ENCODE measurements around the gene HSPA14. TPM values are rescaled to one million over a fixed set of nuclear protein-coding genes. Genes with fewer than 3 reads are reported as not detected.
"Not testable (repeated sequence)": the region's sequence is repeated elsewhere in the genome, so short reads cannot be mapped to it uniquely, and the experiment has no call there.

Gene HSPA14
- total and polyA plus RNA-seq, 10 of the 15 experiments (the other 5 are each of a cell fraction or from before 2014, with no cell fraction given) = 26.6 to 56.1 (median 34.3) TPM

- FAIRE-seq = no peak
- intact Hi-C loops (cut with micrococcal nuclease; ENCODE audit: unreplicated experiment) = no loop called here
- Histone ChIP-seq H3K9ac (ENCODE audit: control insufficient read depth, insufficient read depth, low read length) (no peak overlapping the region), H3K4me2 (ENCODE audit: control insufficient read depth, insufficient read depth) (no peak overlapping the region), H3K79me2 (ENCODE audit: control insufficient read depth, insufficient read depth, low read length) (no peaks in the 10 kb centered on the region), H3K27me3 (replicated peaks in 1 of 2; ENCODE audit: control insufficient read depth in 2 of 2, insufficient read depth in 2 of 2, low read length in 1 of 2) (no peaks in the 10 kb centered on the region), H4K20me1 (ENCODE audit: control insufficient read depth, insufficient read depth) (no peaks in the 10 kb centered on the region), H3K4me1 (ENCODE audit: control insufficient read depth, insufficient read depth, low read length) (no peaks in the 10 kb centered on the region), H3K9me3 (replicated peaks; ENCODE audit: control insufficient read depth, insufficient read depth, low read length) (no peaks in the 10 kb centered on the region), H3K27ac (ENCODE audit: control insufficient read depth, insufficient read depth) (no peak overlapping the region), H2AFZ (ENCODE audit: control insufficient read depth, low read depth, low read length) (no peak overlapping the region), H3K4me3 (no peak overlapping the region), H3K36me3 (ENCODE audit: control insufficient read depth in 2 of 2, insufficient read depth in 2 of 2, low read length in 1 of 2) (no peaks in the 10 kb centered on the region)
- ChIA-PET CTCF (interaction anchor here (0.8 to 1.7 kb wide), 4 partner anchors 208 to 317 kb away, joined by 3 to 4 read pairs (median 3); no protein-coding TSS in a partner anchor), RAD21 (ENCODE audit: unreplicated experiment) (interaction anchor here (0.7 kb wide), 1 partner anchor 151 kb away, joined by 3 read pairs; no protein-coding TSS in a partner anchor), SMC1A (ENCODE audit: uncharacterized antibody, unreplicated experiment) (no interaction called here), POLR2A (no interaction called here)
- WGBS (ENCODE audit: insufficient coverage, insufficient replicate concordance, low lambda C conversion rate, missing lambda C conversion rate) = 75% methylated on average over 6 of the region's 6 CpGs
- BruUV-seq (replicated peaks) = no TSS peak
- in situ Hi-C loops (cut with MboI) = no loop called here
- TF ChIP-seq CBX5 (IDR thresholded peaks at IDR 0.05; ENCODE audit: low read depth) = no peak
- no peak for TF ChIP-seq SREBF2 (IDR thresholded peaks at IDR 0.05; ENCODE audit: low read length)
- no peak for TF ChIP-seq CEBPB (IDR thresholded peaks at IDR 0.05; ENCODE audit: borderline replicate concordance in 1 of 2, low read depth in 2 of 2, low read length in 2 of 2)
- TF ChIP-seq LARP7 (IDR thresholded peaks at IDR 0.05) = no peak
- no peak for TF ChIP-seq E2F4 (IDR thresholded peaks at IDR 0.05; ENCODE audit: low read depth, low read length)
- no peak for TF ChIP-seq SIN3A (IDR thresholded peaks at IDR 0.05; ENCODE audit: low read depth, low read length)
- no peak for TF ChIP-seq WRNIP1 (IDR thresholded peaks at IDR 0.05; ENCODE audit: borderline replicate concordance, low read depth, low read length)
- TF ChIP-seq, protein P1, sequence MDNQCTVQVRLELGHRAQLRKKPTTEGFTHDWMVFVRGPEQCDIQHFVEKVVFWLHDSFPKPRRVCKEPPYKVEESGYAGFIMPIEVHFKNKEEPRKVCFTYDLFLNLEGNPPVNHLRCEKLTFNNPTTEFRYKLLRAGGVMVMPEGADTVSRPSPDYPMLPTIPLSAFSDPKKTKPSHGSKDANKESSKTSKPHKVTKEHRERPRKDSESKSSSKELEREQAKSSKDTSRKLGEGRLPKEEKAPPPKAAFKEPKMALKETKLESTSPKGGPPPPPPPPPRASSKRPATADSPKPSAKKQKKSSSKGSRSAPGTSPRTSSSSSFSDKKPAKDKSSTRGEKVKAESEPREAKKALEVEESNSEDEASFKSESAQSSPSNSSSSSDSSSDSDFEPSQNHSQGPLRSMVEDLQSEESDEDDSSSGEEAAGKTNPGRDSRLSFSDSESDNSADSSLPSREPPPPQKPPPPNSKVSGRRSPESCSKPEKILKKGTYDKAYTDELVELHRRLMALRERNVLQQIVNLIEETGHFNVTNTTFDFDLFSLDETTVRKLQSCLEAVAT (IDR thresholded peaks at IDR 0.05) = no peak
- no peak for DNase-seq (ENCODE audit: low read depth, low spot score)
- ATAC-seq = no peak
Measured at GRCh38 chr10:14815681-14816080, 22.4 kb upstream of the HSPA14 start.

- POLR2A ChIA-PET; H3K4me1 ChIP-seq (ENCODE audit: control insufficient read depth, insufficient read depth, low read length); H3K27me3 ChIP-seq (replicated peaks in 1 of 2; ENCODE audit: control insufficient read depth in 2 of 2, insufficient read depth in 2 of 2, low read length in 1 of 2); H3K4me3 ChIP-seq; BruUV-seq (replicated peaks); in situ Hi-C loops (cut with MboI); H2AFZ ChIP-seq (ENCODE audit: control insufficient read depth, low read depth, low read length); H3K4me2 ChIP-seq (ENCODE audit: control insufficient read depth, insufficient read depth); RAD21 ChIA-PET (ENCODE audit: unreplicated experiment); H3K9me3 ChIP-seq (replicated peaks; ENCODE audit: control insufficient read depth, insufficient read depth, low read length); H4K20me1 ChIP-seq (ENCODE audit: control insufficient read depth, insufficient read depth); FAIRE-seq; H3K27ac ChIP-seq (ENCODE audit: control insufficient read depth, insufficient read depth); H3K79me2 ChIP-seq (ENCODE audit: control insufficient read depth, insufficient read depth, low read length); H3K9ac ChIP-seq (ENCODE audit: control insufficient read depth, insufficient read depth, low read length); ATAC-seq; intact Hi-C loops (cut with micrococcal nuclease; ENCODE audit: unreplicated experiment); H3K36me3 ChIP-seq (ENCODE audit: control insufficient read depth in 2 of 2, insufficient read depth in 2 of 2, low read length in 1 of 2); DNase-seq (ENCODE audit: low read depth, low spot score): not testable (repeated sequence)
- SMC1A ChIA-PET (ENCODE audit: uncharacterized antibody, unreplicated experiment) = interaction anchor here (1.0 kb wide), 1 partner anchor 314 kb away, joined by 4 read pairs; no protein-coding TSS in a partner anchor
- CTCF ChIA-PET = interaction anchor here (1.0 kb wide), 1 partner anchor 279 kb away, joined by 3 read pairs; no protein-coding TSS in a partner anchor
- 80% methylated on average over 7 of the region's 7 CpGs for WGBS (ENCODE audit: insufficient coverage, insufficient replicate concordance, low lambda C conversion rate, missing lambda C conversion rate)
Measured at GRCh38 chr10:14816717-14817116, 21.4 kb upstream of the HSPA14 start.

Data from GM12878 (cell line).